ENCODE data around the gene RYR1.

DNA sequence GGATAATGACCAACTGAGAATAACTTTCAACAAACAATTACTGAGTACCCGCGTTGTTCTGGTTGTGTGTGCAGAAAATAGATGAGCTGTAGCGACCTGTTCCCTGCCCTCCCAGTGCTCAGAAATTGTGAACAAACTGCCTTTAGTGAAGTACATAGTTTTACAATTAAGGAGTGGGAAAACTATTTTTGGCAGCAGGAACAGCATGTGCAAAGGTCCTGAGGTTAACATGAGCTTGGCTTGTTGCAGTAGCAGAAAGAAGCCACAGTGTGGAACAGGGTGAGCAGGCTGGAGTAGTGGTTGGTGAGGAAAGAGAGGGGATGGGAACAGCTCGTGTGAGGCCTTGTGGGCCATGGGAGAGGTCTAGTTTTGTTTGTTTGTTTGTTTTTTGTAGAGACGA lies 16.0 kb downstream of the RYR1 start:
- TF ChIP-seq, protein P1, sequence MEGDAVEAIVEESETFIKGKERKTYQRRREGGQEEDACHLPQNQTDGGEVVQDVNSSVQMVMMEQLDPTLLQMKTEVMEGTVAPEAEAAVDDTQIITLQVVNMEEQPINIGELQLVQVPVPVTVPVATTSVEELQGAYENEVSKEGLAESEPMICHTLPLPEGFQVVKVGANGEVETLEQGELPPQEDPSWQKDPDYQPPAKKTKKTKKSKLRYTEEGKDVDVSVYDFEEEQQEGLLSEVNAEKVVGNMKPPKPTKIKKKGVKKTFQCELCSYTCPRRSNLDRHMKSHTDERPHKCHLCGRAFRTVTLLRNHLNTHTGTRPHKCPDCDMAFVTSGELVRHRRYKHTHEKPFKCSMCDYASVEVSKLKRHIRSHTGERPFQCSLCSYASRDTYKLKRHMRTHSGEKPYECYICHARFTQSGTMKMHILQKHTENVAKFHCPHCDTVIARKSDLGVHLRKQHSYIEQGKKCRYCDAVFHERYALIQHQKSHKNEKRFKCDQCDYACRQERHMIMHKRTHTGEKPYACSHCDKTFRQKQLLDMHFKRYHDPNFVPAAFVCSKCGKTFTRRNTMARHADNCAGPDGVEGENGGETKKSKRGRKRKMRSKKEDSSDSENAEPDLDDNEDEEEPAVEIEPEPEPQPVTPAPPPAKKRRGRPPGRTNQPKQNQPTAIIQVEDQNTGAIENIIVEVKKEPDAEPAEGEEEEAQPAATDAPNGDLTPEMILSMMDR (IDR thresholded peaks at IDR 0.05; ENCODE audit: insufficient read depth, low read length), result no peak
- TF ChIP-seq POLR2AphosphoS5 (IDR thresholded peaks at IDR 0.05; ENCODE audit: low read depth), result no peak

Data from HL-60 (cell line).